ENCODE results near the gene KRR1. TPM values are rescaled to one million over a fixed set of nuclear protein-coding genes. Genes with fewer than 3 reads are reported as not detected.

KRR1 gene
- 38.9 TPM for polyA plus RNA-seq (2013, experiment 1 of 2; ENCODE audit: insufficient read length)
- 36.5 TPM for polyA plus RNA-seq (2013, experiment 2 of 2; ENCODE audit: insufficient read length)

- peak; percentile 99 for DNase-seq
Observed at GRCh38 chr12:75511116-75512048, at the start of gene KRR1. TSS of gene KRR1 (minus strand) at chr12:75511609. CDS start at chr12:75511597, 12 bp downstream.

- peak; percentile 53 for DNase-seq
Observed at GRCh38 chr12:75560167-75560566, 48.8 kb upstream of the KRR1 start.

GRCh38 chr12:75558287-75558686 is 46.9 kb upstream of the KRR1 start:
- no peak for DNase-seq

GRCh38 chr12:75556311-75556899 is 45.0 kb upstream of the KRR1 start:
- DNase-seq: no peak

- DNase-seq: peak; percentile 9
Observed at GRCh38 chr12:75554556-75554880, 43.1 kb upstream of the KRR1 start.

GRCh38 chr12:75553836-75554555 is 42.6 kb upstream of the KRR1 start:
- peak; percentile 69 for DNase-seq

GRCh38 chr12:75553398-75553797 is 42.0 kb upstream of the KRR1 start:
- DNase-seq: no peak

- no peak for DNase-seq
Observed at GRCh38 chr12:75551477-75551876, 40.1 kb upstream of the KRR1 start.

GRCh38 chr12:75550401-75551240 is 39.2 kb upstream of the KRR1 start:
- DNase-seq: peak; percentile 40

GRCh38 chr12:75549989-75550388 is 38.6 kb upstream of the KRR1 start:
- DNase-seq: no peak

GRCh38 chr12:75548879-75549278 is 37.5 kb upstream of the KRR1 start:
- DNase-seq: no peak

- DNase-seq: no peak
Observed at GRCh38 chr12:75545636-75546035, 34.2 kb upstream of the KRR1 start.

- no peak for DNase-seq
Observed at GRCh38 chr12:75543529-75543928, 32.1 kb upstream of the KRR1 start.

GRCh38 chr12:75542942-75543341 is 31.5 kb upstream of the KRR1 start:
- no peak for DNase-seq

GRCh38 chr12:75539889-75540288 is 28.5 kb upstream of the KRR1 start:
- DNase-seq: no peak

- DNase-seq: no peak
Observed at GRCh38 chr12:75533239-75533638, 21.8 kb upstream of the KRR1 start.

- no peak for DNase-seq
Observed at GRCh38 chr12:75529826-75530225, 18.4 kb upstream of the KRR1 start.

- no peak for DNase-seq
Observed at GRCh38 chr12:75529316-75529715, 17.9 kb upstream of the KRR1 start.

- no peak for DNase-seq
Observed at GRCh38 chr12:75528692-75529091, 17.3 kb upstream of the KRR1 start.

- DNase-seq: no peak
Observed at GRCh38 chr12:75528272-75528671, 16.9 kb upstream of the KRR1 start.

GRCh38 chr12:75526655-75527511 is 15.5 kb upstream of the KRR1 start:
- peak; percentile 71 for DNase-seq

Measured in fibroblast of skin of abdomen (primary cell).